HepG2 (cell line): ENCODE measurements around the gene PRKN.

Experiments
- CTCF ChIP-seq: sonication (generic); formaldehyde crosslinking; IDR thresholded peaks from 2 replicates; pipeline ENCODE4 v1.5.0; 2020; ENCODE audit warnings: mild to moderate bottlenecking, missing genetic modification reagents, moderate library complexity
- NFIC ChIP-seq: IDR thresholded peaks from 2 replicates; pipeline ENCODE4 v1.6.1; 2012; ENCODE audit warnings: mild to moderate bottlenecking, low read length, inconsistent platforms
- PCBP2 ChIP-seq: fragments of 200-400 bp; formaldehyde crosslinking; optimal IDR thresholded peaks from 2 replicates; pipeline ENCODE3; 2018; ENCODE audit warnings: low read length, low read depth; ENCODE audit not compliant: poor library complexity, severe bottlenecking
- SIN3A ChIP-seq: IDR thresholded peaks from 2 replicates; pipeline ENCODE4 v1.6.1; 2011; ENCODE audit warnings: low read depth, mild to moderate bottlenecking, control low read depth, low read length, borderline replicate concordance
- SIX1 ChIP-seq: sonication (generic); formaldehyde crosslinking; IDR thresholded peaks from 2 replicates; pipeline ENCODE4 v1.4.0; 2020; ENCODE audit warnings: missing genetic modification reagents, borderline replicate concordance
- TAF1 ChIP-seq: sonication (generic); formaldehyde crosslinking; IDR thresholded peaks from 2 replicates; pipeline ENCODE4 v1.4.0; 2020; ENCODE audit warnings: missing genetic modification reagents
- ZNF232 ChIP-seq: sonication (generic); formaldehyde crosslinking; IDR thresholded peaks from 2 replicates; pipeline ENCODE4 v1.4.0; 2020; ENCODE audit warnings: missing genetic modification reagents, borderline replicate concordance

- TF ChIP-seq NFIC (no peak), SIX1 (CRISPR knock-in tag) (no peak), CTCF (CRISPR knock-in tag) (no peak), ZNF232 (CRISPR knock-in tag) (no peak), SIN3A (no peak), TAF1 (CRISPR knock-in tag) (no peak), PCBP2 (no peak)
These were observed 754.5 kb downstream of the PRKN start for GRCh38 chr6:161973064-161973463.
